ENCODE results near the gene ATP6V0C. TPM values are rescaled to one million over a fixed set of nuclear protein-coding genes. Genes with fewer than 3 reads are reported as not detected.

Gene ATP6V0C
- total RNA-seq, 1 experiment from 2014 or later = 176 TPM

DNA sequence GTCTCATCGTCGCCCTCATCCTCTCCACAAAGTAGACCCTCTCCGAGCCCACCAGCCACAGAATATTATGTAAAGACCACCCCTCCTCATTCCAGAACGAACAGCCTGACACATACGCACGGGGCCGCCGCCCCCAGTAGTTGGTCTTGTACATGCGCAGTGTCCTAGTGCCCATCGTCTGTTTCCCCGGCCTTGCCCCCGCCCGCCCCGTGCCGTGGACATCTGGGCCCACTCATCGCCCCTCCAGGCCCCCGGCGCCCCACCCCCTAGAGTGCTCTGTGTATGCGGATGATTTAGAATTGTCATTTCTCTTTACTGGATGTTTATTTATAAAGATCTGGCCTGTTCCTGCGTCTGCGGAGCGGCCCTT is 5.9 kb downstream of the ATP6V0C start:
- H3K27me3 ChIP-seq (ENCODE audit: insufficient read depth, low read length) = no peaks in the 10 kb centered on the region
- H2BK120ac ChIP-seq (ENCODE audit: low read depth, low read length, poor library complexity, severe bottlenecking) = no peak overlapping the region
- no peak overlapping the region for H3K18ac ChIP-seq (ENCODE audit: insufficient read length, low read depth, low read length)
- H2BK15ac ChIP-seq (ENCODE audit: low read depth, low read length) = no peak overlapping the region
- no peak overlapping the region for H2AFZ ChIP-seq (ENCODE audit: low read length)
- Mint-ChIP-seq H3K4me1 (peaks cover 26 to 37% of the 10 kb centered on the region in 2 experiments), H3K27ac (peak overlapping the region; percentile 95 to 97 (median 96); a peak in 6 of 7 replicates), H3K36me3 (ENCODE audit: insufficient read depth in 1 of 3, low read depth in 3 of 3) (peaks cover 6 to 40% (median 25%) of the 10 kb centered on the region in 3 experiments; a peak in 6 of 7 replicates), H3K9me3 (no peaks in the 10 kb centered on the region), H3K27me3 (ENCODE audit: low read depth) (no peaks in the 10 kb centered on the region; the same call in 1 of the 2 replicates), H3K4me3 (peak overlapping the region; percentile 78 to 79)
- no peaks in the 10 kb centered on the region for H3K4me1 ChIP-seq (ENCODE audit: insufficient read depth, low read length)
- no peak overlapping the region for H4K5ac ChIP-seq (ENCODE audit: insufficient read length, low read depth, low read length)
- no peak overlapping the region for H3T11ph ChIP-seq (ENCODE audit: low read length)
- H4K91ac ChIP-seq (ENCODE audit: insufficient read length, low read depth, low read length) = no peak overlapping the region
- peak overlapping the region; percentile 57 for H3K4me2 ChIP-seq (ENCODE audit: insufficient read depth, insufficient read length, low read length)
- H2BK12ac ChIP-seq (ENCODE audit: insufficient read length, low read depth, low read length) = no peak overlapping the region
- H3K9ac ChIP-seq (ENCODE audit: extremely low read depth, insufficient read length, low read length) = no peak overlapping the region
- no peaks in the 10 kb centered on the region for H3K9me3 ChIP-seq (ENCODE audit: control insufficient read depth, low read depth, low read length)
- H3K23me2 ChIP-seq (ENCODE audit: insufficient read length, low read depth, low read length, poor library complexity, severe bottlenecking) = peaks cover 13% of the 10 kb centered on the region
- TF ChIP-seq, protein P1, sequence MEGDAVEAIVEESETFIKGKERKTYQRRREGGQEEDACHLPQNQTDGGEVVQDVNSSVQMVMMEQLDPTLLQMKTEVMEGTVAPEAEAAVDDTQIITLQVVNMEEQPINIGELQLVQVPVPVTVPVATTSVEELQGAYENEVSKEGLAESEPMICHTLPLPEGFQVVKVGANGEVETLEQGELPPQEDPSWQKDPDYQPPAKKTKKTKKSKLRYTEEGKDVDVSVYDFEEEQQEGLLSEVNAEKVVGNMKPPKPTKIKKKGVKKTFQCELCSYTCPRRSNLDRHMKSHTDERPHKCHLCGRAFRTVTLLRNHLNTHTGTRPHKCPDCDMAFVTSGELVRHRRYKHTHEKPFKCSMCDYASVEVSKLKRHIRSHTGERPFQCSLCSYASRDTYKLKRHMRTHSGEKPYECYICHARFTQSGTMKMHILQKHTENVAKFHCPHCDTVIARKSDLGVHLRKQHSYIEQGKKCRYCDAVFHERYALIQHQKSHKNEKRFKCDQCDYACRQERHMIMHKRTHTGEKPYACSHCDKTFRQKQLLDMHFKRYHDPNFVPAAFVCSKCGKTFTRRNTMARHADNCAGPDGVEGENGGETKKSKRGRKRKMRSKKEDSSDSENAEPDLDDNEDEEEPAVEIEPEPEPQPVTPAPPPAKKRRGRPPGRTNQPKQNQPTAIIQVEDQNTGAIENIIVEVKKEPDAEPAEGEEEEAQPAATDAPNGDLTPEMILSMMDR (conservative IDR thresholded peaks at IDR 0.05) = no peak
- no peak overlapping the region for H3K14ac ChIP-seq (ENCODE audit: insufficient read depth, low read length)
- DNase-seq = no peak
- peaks cover 33% of the 10 kb centered on the region; the same call in 1 of the 2 replicates for H3K79me2 ChIP-seq (ENCODE audit: insufficient read depth, low read length)
- H3K23ac ChIP-seq (ENCODE audit: insufficient read length, low read depth, low read length) = no peak overlapping the region
- peaks cover 9% of the 10 kb centered on the region for H3K79me1 ChIP-seq (ENCODE audit: insufficient read depth, low read depth, low read length, poor library complexity, severe bottlenecking)
- H2BK20ac ChIP-seq (ENCODE audit: low read depth, low read length, poor library complexity, severe bottlenecking) = no peak overlapping the region
- H3K27ac ChIP-seq (ENCODE audit: insufficient read length, low read depth, low read length) = no peak overlapping the region
- no peak overlapping the region for H2BK5ac ChIP-seq (ENCODE audit: insufficient read length, low read length)
- no peak overlapping the region for H2AK5ac ChIP-seq (ENCODE audit: insufficient read length, low read length)
- no peak overlapping the region for H3K4ac ChIP-seq (ENCODE audit: low read depth, low read length)
- H3K56ac ChIP-seq (ENCODE audit: insufficient read length, low read depth, low read length) = no peak overlapping the region
- H4K8ac ChIP-seq (replicated peaks; ENCODE audit: insufficient read length, low read depth, low read length) = no peak overlapping the region
- no peaks in the 10 kb centered on the region for H4K20me1 ChIP-seq (ENCODE audit: control insufficient read depth, insufficient read depth, insufficient read length)
- WGBS (ENCODE audit: extremely low coverage, insufficient read length, low lambda C conversion rate) = no CpG with 5 or more reads among the region's 22 CpGs
